Measurements from ENCODE around the gene AGPS.
"Not testable (repeated sequence)": the region's sequence is repeated elsewhere in the genome, so short reads cannot be mapped to it uniquely, and the experiment has no call there.

Gene AGPS

DNA sequence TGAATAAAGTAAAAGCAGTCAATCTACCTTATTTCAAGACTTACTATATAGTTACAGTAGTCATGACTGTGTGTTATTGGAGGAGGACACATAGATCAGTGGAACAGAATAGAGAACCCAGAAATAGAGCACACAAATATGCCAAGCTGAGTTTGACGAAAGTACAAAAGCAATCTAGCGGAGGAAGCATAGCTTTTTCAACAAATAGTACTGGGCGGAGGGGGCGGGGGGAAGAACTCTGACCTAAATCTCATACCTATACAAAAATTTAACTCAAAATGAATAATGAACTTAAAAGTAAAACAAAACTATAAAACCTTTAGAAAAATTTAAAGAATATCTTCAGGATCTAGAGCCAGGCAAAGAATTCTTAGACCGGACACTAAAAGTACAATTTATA, 139.1 kb downstream of the AGPS start:
- no peak for DNase-seq (ENCODE audit: low read depth)

DNA sequence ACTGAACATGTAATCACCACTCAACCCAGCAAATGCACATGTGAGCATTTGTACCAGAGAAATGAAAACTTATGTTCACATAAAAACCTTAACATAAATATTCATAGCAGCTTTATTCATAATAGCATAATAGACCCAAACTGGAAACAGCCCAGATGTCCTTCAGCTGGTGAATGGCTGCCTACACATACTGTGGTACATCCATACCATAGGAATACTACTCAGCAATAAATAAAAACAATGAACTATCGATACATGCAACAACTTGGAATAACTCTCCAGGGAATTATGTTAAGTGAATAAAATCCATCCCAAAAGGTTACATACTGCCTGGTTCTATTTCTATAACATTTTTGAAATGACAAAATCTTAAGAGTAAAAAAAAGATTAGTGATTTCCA, 140.0 kb downstream of the AGPS start:
- no peak for DNase-seq (ENCODE audit: low read depth)

DNA sequence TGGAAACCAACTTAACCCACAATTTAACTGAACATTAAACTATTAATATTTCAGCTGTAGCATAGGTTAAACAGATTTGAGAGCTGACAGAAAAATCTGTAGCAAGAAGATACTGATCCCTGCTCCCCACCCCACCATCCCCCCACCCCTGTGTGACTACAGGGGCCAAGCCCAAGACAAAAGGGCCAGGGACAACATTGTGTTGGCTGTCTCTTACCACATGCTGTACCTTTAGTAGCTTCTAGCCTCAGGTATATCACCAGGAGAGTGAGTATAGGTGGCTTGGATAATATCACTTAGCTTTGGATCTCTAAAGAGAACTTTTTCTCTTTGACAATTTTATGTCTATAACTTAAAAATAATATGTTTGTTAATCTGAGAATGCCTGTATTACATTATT, 140.7 kb downstream of the AGPS start:
- no peak for DNase-seq (ENCODE audit: low read depth)

DNA sequence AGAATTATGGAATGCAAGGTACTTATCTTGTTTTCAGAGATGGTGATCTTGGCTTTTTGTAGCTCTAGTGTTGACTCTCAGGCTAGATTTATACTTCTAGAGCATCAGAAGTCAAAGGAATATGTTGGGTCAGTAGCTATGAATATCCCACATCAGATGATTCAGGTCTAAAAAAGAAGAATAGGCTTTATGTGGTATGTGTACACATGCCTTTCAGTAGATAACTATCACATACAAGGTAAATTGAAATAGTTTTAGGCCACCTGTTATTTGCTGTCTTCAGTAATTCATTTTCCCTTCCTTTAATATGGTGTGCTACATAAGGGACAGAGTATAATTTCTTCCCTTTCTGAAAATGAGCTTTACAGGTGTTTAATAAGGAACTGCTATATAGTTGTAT, 142.4 kb downstream of the AGPS start:
- DNase-seq (ENCODE audit: low read depth), result no peak

DNA sequence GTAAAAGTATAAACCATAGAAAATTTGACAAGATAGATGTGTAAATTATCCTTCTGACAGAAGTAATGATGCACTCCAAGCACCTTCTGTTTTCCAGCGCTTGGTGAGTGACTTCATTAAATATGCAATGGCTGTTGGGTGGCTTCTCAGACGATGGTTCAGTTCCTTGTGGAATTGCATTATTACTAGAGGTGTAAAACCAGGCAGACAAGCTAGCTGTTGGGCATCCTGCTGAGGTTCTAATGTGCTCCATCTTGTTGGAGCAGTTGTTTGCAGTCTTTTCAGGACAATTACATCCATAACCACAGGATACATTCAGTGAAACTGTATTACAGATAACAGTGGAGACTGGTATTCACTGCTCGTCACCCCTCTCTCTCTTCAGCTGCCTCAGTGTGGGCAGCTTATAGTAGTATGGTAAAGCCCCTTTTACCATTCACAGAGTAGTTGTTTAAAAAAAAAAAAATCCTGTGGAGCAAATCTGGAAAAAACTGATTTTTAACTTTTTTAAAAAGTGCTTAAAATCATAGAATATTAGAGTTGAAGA, 143.5 kb downstream of the AGPS start:
- DNase-seq (ENCODE audit: low read depth), result no peak

DNA sequence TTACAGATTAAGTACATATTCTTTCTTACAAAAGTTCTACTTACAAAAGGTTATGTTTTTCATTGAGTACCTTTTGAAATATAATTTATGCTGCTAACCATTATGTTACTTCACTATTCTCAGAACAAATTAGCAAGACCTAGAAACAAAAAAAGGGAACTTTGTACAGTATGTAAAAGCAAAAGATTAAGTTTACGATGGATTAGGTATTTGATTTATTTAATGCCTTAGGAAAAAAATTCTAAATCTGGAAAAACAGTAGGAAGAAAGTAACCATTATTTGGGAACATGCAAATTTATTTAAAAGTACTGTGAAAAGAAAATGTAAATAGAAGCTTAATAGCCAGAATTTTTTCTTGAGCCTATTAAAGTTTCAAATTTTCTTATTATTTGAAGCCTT, 144.6 kb downstream of the AGPS start:
- no peak for DNase-seq (ENCODE audit: low read depth)

DNA sequence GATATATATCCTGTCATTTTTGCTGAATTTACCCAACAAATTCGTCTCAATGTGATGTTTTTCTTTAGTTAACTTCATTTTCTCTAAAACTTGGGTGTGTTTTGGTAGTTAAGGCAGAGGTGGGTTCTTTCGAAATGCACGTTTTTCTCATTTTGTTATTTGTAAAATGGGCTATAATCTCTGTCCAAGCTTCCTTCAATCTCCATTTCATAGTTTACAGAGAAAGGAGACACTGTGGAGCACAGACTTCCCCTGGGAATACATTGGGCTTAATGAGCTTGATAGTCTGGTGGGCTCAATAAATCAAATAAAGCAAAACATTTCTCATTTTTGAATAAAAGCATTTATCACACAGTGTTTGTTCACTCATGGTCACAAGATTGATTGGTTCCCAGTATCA, 145.1 kb downstream of the AGPS start:
- DNase-seq (ENCODE audit: low read depth), result no peak

DNA sequence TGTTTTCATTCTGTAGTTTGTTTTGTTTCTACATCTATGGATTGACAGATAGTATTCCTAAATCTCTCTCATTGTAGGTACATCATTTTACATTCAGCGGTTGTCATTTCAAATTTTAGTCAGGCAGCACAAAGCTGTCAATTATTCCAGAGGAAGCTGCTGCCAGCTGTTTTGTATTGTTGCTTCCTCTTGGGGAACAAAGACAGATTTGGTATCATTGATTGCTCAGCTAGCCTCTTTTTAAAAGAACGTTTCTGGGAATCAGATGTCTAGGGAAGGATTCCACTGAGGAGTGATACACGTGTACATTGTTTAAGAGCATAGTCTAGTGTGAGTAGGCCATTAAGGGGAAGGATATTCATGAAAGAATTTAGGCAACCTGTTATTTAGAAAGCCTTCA, 145.8 kb downstream of the AGPS start:
- DNase-seq (ENCODE audit: low read depth), result no peak

DNA sequence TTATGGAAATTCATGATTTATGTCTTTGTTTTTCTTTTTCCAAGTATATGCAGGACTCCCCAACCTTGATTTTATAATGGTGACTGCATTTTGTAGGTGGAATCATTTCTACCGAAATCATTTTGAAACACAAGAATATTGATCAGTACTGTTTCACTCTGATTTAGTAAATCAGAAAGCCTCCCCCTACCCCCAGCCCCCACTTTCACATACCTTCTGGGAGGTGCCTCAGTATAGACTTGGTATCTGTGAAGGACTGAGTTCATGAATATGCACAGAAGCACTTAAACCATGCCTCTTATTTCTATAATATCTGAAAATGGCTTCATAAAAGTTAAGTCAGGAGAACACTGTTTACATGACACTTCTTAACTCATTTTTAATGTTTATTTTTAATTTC, 147.7 kb downstream of the AGPS start:
- no peak for DNase-seq (ENCODE audit: low read depth)

DNA sequence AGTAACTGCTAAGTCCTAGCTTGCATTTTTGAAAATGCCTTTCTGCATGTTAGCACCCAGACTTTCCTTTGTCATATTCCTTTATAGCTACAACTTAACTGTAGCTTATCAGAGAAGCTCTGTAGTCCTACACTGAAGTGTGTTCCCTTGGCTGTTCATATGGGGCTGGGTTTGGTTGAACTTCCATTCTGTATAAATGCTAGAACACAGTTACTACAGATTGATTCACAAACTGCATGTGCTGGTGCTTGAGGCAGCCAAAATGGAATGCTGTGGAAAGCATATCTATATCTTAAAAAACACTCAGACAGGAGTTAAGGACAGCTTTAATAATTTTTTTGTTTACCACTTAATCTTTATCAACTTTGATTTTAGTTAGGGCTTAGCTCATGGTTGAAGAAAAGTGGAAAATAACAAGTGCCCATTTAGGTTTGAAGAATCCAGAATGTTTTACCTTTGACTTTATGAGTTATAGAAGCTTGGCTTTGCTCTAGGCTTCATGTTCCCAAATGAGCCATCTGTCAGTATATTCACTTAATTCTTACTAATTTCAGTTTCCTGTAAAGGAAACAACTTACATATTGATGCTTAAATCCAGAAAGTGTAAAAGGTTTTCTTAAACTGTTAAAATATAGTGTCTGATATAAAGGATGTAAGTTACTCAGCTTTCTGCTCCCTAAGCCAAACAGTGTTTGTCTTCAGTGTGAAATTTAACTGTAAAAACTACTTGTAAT, 148.9 kb downstream of the AGPS start:
- no peak for DNase-seq (ENCODE audit: low read depth)

DNA sequence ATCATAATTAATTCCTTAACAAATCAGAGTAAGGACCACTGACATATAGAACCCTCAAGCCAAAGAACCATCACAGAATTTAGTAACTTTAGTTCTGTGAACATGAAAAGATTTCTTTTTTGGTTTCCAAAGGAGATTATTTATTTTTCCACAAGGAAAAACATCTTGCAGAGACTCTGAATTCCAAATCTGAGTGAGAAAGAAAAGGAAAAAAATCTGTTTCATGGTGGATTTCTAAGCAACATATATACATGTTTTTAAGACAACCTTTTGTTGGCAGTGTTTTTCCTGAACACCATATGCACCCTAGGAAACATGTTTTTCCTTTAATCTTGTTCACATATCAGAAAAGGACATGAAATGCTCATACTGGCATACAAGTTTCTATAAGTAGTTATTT, 149.8 kb downstream of the AGPS start:
- no peak for DNase-seq (ENCODE audit: low read depth)

DNA sequence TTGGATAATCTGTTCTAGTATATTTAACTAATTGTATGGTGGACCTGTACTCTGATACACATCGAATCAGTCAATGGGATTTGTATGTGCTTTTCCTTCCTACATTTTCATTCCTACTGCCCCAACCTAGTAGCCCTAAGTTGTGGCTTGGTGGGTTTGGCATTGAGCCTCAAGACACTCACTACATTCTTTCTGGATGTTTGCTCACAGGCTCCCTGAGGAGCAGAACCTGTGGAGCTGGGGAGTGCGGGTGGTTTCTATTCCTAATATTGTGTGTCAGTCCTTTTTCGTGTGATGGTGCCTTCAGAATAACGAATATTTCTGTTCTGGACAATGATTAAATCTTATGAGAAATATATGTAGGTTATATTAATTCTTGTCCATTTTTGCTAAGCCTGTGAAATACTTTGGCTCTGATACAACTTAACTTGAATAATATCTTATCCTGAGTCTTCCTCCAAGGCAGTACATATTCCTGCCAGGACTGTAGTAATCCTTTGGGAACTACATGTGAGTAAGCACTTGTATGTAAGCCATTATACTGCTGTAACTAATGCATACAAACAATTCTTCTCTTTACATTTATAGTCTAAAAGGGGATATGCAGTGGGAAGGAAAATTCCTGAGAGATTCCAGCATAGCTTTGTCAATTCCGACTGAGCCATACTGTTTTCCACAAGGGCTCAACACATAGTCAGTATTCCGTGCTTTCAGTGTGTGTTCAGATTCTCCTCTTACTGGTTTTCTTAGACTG, 150.6 kb downstream of the AGPS start:
- no peak for DNase-seq (ENCODE audit: low read depth)

DNA sequence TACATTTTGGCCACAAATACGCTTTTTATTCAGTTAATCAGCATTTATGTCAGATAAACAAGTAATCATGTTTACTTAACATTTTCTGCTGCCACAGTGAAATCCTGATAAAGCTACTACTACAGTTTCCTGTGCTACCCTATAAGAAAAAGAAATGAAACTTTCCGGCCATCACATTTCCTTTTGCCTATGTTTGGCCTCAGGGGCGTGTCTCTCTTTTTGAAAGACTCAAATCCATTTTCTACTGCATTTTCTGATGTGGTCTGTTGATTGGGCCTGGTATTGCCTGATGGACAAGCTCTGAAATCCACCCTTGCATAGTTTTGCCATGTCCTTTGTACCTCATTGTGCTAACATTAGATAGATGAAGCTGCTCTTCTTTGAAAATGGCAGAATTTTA, 152.6 kb downstream of the AGPS start:
- DNase-seq (ENCODE audit: low read depth), result no peak

DNA sequence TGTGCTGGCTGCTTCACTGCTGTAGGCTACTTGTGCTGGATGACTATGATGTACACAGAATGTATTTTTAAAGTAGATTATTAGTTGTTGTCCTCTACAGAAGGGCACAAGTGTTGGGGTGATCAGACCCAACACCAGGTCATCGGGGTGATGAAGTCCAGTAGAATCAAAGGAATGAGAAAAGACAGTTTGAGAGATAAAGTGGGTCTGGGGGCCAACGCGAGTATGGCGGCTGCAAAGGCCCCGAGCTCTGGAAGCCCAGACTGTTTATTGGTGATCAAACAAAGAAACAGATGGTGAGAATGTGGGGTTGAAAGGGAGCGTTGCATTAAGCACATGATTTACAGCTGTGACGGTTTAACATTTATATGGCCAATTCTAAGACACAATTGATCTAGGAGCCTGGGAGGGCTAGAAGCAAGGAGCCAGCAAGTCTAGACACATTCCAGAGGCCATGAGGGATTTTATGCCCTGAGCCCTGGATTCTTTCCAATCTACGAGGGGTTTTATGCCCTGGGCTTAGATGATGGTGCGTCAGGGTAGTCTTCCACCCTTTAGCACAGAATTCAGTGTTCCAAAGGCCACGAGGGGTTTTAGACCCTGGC, 153.5 kb downstream of the AGPS start:
- no peak for DNase-seq (ENCODE audit: low read depth)

DNA sequence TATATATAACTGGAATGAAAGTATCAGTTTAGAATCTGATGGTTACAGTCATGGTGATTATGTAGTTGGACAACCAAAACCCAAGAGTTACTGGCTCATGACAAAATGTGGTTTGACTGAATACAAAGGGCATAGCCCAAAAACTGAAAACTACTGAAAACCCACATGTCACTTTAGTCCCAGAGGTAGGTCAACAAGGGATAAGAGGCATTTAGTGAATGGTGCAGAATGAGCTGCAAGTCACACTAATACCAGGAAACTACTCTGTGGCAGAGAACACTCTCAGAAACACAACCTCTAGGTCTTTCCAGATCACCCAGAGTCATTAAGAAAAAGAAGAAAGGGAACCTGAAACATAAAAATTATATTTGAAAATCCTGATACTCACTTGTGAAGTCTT, 154.5 kb downstream of the AGPS start:
- no peak for DNase-seq (ENCODE audit: low read depth)

DNA sequence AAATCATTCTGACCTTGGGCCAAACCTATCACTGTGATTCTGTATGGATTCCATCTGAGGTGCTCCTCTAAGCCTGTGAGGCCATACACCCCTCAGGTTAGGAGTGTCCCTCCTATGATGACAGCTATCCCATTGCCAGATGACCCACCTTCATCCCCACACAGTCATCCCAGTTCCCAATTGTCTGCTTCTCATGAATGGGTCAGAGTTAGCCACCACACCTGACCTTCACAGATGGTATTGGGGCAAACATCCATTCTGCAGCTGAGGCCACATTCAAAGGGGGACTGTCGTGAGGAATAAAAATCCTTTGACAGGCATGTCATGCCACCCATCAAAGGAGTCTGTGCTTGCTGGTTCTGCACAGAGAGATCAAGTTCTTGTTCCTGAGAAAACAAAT, 155.2 kb downstream of the AGPS start:
- no peak for DNase-seq (ENCODE audit: low read depth)

DNA sequence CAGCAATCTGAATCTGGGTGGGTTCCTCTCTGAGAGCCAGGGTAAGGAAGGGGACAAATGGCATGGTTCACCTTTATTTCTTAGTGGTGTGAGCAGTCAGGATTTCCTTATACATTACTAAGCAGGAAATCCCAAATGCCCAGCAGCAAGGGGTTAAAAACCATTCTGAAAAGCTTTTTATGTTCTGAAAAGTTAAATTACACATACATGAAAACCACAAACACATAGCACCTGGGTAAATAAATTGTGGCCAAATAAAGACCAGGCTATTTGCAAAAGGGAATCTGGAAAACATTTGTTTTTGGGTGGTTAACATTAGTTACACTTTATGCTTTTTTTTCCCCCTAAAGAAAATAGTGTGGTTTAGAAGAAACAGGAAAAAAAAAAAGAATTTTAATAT, 156.1 kb downstream of the AGPS start:
- DNase-seq (ENCODE audit: low read depth), result no peak

DNA sequence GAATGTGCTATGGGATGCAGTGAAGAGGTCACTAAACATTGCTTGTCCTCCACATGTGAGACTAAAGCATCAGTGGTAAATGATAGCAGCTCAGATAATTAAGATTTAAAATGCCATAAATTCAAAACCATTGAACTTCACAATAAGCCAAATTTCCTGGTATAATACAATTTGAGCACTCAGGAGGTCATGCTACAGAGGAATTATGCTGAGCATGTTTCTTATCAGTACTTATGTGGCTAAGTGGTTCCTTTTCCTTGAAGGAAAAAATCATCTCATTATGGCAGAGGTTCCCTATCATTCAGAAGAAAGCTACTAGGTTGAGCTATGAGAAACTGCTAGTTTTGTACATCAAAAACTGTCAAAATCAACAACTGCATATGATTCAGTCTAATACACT, 156.6 kb downstream of the AGPS start:
- no peak for DNase-seq (ENCODE audit: low read depth)

DNA sequence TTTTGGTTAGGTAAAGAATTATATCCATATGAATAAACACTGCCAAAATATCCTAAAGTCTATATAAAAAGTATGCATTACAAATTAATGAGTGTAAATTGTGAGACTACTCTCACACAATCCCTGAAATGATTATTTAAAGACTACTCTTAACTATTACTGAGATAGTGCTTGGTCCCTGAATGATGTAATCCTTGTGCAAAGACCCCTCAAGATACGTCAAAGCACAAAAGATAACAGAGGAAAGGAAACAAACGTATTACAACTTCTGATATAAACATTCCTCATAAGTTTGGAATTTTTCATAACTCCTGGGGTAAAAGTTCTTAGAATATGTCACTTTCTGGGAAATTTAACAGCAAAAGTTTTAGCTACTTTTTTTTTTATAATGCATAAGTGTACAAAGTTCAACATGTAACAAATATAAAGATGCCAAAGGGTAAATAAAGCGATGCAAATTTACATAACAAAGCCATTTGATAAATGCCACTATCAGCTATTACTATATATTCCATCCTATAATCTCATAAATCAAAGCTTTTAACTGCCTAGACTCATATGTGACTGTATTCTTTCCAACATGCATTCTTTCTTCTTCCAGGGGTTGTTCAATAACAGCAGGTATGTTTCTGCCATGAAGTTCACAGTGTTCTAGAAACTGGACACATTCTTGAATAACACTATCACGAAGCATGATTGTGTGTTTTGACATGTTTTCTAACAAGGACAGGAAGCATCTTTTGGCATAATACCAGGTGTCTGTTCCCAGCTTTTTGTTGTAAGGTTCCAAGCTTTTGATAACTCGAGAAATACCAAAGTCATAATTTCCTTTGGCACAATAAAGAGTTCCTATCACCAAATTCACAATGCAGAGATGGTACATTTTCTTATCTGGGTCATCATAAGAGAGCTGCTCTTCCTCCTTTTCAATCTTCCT, 158.0 kb downstream of the AGPS start:
- no peak for DNase-seq (ENCODE audit: low read depth)

DNA sequence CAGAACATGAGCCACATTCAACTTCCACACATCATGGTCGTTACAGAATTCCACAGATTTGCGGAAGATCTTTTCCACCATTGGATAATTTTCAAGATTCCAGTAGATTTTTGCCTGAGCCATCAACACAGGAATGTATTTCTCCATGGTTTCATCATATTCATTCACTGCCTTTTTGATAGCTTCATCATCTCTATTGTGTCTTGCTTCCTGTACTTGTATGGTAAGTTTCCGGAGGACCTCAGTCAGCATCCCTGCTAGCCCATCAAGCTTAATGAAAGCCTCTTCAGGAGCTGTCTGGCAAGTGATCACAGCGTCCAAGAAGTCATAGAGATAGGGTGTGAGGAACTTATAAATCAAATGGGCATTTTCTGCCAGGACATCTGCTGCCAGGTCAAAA, 158.8 kb downstream of the AGPS start:
- not testable (repeated sequence) for DNase-seq (ENCODE audit: low read depth)

DNA sequence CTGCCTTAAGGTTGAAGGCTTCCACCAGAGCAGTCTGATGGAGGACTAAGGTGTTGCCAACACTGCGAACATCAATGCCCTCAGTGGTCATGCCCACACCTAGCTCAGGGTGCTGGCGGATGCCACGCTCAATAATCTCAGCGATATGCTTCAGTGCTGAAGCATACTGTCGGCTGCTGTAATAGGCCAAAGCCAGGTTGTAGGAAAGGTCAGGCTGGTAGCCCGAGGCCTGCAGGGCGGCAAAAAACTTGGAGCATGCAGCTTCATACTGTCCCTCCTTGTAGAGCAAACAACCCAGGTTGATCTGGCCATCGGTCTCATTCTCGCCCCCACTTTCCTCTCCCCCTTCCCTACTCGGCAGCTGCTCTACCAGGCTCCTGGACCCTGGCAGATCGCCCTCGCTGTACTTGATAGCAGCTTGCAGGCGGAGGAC, 159.4 kb downstream of the AGPS start:
- DNase-seq (ENCODE audit: low read depth), result no peak
